SH-SY5Y (cell line): Measurements from ENCODE around the gene NUDC.

Source experiments
- GATA2 ChIP-seq: IDR thresholded peaks from 2 replicates; pipeline ENCODE4 v1.6.1; 2011; ENCODE audit warnings: mild to moderate bottlenecking, low read depth, low read length
- GATA3 ChIP-seq: IDR thresholded peaks from 2 replicates; pipeline ENCODE4 v1.6.1; 2011; ENCODE audit warnings: low read depth, mild to moderate bottlenecking, low read length, moderate library complexity

- TF ChIP-seq GATA3: no peak
- TF ChIP-seq GATA2: no peak
These were observed 73.4 kb downstream of the NUDC start for GRCh38 chr1:26994787-26995517.
